HG02759 (cell line): ENCODE results near the gene FRMD4B.

Source experiments
- ATAC-seq: cut with Tn5 transposase; IDR thresholded peaks from one replicate; pipeline ENCODE4 v1.9.1; 2021; ENCODE audit warnings: mild to moderate bottlenecking, moderate library complexity; ENCODE audit not compliant: unreplicated experiment

Gene FRMD4B

DNA sequence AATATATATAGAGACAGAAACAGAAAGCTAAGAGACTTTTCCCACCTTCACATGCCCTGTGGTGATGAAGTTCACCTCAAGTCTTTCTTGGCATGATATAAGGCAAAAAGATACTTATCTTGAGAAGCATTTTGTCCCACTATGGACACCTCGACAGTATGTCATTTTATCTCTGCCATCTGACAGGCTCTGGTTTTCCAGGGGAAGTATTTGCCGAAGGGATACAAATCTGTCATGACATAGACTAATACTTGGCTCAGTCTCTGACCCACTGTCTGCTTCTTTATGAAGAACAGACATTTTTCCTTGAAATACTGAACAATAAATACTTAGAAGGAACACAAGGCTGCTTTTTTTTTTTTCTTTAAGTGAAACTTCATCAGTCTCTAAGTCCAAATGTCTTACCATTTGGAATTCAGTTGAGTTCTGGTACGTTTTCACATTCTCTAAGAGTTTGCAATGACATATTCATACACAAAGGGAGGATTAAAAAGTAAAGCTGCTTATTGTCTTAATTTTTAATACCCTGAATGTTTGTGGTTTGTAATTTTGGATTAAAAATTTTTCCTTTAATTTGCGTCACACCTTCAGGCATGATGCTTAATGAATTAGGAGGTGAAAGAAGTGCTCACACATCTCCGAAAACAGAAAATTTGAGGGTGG lies 175.7 kb downstream of the FRMD4B start:
- ATAC-seq: no peak

DNA sequence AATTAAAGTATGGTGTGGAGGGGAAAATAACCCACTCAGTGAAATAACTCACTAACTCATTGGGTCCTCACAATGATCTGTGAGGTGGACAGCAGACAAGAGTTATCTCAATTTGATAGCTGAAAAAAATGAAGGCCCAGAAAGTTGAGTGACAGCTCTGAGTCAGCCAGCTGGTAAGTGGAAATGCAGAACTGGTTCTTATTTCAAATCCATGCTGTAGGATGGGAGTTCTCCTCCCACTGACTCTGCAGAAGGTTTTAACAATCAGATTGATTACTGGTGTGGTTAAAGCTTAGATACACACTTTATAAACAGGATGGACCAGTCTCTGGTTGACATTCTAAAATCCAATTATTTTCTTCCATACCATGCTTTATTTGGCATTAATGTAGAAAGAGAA lies 176.5 kb downstream of the FRMD4B start:
- ATAC-seq: no peak

DNA sequence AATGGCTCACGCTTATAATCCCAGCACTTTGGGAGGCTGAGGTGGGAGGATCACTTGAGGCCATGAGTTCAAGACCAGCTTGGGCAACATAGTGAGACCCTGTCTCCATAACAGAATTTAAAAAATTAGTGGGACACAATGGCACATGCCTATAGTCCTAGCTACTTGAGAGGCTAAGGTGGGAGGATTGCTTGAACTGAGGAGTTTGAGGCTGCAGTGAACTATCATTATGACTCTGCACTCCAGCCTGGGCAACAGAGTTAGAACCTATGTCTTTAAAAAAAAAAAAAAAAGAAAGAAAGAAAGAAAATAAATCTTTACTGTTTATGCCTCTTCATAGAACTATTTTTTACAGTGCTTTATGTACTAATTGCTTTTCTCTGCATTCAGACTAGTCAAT lies 178.9 kb downstream of the FRMD4B start:
- no peak for ATAC-seq

DNA sequence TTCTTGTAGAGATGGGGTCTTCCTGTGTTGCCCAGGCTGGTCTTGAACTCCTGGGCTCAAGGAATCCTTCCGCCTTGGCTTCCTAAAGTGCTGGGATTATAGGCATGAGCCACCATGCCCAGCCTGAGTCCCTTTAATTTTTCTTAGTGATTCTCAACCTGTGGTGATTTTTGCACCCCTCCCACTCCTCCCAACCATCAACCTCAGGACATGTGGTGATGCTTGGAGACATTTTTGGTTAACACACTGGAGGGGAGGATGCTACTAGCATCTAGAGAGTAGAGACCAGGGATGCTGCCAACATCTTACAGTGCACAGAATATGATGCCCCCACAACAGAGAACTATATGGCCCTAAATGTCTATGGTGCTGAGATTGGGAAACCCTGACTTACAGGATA lies 180.5 kb downstream of the FRMD4B start:
- no peak for ATAC-seq

DNA sequence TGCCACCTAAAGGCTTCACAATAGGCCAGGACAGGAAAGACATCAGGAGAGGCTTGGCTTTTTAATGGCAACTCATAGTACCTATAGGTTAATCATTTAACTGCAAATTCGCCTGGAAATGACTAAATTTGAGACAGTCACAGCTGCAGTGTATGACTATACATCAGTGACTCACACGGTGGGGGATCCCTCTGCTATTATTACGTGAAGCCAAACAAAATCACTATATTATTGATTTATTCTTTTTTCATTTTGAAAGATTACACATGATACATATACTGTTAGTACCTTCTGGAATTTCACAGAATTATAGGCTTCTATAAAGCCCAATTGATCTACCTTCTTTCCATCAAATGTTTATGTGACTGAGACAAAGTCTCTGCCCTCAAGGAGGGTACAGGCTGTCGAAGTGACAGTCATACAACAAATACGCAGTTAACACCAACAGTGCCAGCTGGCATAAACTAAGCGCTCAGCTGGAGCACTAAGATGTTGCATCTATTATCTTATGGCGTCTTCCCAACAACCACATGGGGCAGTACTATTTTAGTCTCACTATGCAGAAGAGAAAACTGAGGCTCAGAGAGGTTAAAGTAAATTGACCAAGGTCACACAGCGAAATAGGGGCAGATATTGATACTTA lies 181.5 kb downstream of the FRMD4B start:
- peak; percentile 94 for ATAC-seq

DNA sequence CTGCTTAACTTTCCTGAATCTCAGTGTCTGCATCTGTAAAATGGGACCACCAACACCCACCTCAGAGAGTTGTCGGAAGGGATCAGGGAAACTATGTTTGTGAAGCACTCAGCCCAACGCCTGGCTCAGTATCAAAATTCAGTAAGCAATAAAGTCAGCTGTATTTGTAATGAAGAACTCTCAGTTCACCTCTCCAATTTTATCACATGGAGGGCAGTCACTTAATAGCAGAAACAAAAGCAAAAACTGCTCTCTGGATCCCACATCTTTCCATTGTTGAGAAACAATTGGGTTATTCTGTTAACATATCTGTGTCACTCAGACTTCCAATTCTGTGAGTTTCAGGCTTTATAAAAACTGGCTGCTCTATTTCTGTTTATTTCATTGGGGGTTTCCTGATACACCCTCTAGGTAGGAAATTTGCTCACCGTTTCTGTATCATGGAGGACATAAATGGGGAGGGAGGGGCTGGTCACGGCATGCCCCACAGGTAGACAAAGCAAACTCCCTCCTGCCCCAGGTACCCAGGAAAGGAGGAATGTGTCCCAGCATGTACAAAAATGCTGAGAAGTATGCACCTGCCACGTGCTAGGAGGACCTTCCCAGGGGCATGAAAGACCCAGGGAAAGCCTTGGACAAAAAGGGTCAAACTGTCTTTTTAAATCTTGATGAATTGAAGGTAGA lies 182.1 kb downstream of the FRMD4B start:
- peak; percentile 10 for ATAC-seq

DNA sequence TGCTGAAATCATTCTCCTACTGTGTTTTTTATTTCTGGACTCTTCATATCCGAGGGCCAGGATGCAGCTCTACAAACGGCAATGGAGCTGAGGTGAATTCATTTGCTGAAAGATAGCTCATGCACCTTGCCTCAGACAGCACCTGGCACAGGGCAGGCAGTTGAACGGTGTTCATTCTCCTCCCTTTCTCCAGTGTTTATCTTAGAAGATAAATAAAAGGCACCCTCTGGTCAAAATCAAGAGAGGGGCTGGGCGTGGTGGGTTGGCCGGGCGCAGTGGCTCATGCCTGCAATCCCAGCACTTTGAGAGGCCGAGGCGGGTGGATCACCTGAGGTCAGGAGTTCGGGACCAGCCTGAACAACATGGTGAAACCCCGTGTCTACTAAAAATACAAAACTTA lies 184.2 kb downstream of the FRMD4B start:
- no peak for ATAC-seq

DNA sequence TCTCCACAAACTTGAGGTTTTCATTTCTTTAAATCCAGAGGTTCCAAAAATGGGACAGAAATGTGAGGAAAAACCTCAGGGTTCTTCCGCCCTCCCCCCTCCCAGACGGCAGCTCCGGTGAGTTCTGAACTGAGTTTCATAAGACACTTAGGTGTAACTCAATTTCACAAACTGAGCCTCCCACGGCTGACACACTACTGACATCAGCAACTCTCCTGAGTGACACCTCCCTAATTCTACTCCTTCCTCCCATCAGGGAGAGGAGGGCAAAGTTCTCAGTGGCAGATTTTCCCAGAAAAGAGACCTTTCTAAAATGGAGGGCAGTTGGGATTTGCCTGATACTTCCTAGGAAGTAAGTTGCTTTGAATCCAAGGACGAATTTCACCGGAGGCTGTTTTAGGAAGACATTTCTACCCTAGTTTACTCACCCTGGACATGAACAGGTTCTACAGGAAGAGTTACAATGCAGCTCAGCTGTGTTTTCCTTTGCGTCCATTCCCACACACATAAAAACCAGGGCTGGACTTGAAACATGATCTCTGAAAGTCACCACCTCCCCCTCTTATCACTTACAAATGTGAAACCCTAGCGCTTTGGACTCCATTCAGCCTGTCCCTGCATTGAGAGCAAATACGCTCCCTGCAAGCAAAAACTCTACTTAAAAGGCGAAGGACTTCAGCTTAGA lies 185.4 kb downstream of the FRMD4B start:
- no peak for ATAC-seq

DNA sequence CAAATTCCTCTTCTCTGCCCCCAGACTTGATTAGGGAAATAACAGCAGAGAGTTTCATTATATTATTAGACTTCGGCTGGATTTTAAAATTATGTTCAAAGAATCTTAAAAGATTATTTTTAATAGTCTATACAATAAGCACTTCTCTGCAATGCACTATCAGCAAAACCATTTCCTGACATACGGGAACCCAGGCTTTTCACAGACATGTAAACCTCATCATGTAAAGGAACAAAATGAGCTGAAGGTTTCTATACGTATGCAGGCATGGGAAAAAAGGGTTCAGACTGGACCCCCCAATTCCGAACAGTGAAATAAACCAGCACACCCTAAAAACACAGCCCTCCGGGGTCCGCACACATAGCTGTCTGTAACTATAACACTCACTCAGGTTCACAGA lies 185.9 kb downstream of the FRMD4B start:
- ATAC-seq: no peak

DNA sequence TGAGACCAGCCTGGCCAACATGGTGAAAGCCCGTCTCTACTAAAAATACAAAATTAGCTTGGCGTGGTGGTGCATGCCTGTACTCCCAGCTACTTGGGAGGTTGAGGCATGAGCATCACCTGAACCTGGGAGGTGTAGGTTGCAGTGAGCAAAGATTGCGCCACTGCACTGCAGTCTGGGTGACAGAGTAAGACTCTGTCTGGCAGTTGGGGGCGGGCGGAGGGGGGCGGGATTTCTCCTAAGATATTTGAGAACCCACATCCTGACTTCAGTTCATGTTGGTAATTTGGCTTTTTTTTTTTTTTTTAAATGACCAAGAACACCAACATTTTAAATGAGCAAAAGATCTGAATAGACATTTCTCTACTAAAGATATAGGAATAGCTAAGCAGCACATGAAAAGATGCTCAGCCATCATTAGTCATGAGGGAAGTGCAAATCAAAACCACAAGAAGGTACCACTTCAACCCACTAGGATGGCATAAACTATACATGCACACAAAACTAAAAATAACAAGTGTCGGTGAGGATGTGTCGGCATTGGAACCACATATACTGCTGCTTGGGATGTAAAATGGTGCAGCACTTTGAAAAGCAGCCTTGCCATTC lies 187.9 kb downstream of the FRMD4B start:
- ATAC-seq: no peak

DNA sequence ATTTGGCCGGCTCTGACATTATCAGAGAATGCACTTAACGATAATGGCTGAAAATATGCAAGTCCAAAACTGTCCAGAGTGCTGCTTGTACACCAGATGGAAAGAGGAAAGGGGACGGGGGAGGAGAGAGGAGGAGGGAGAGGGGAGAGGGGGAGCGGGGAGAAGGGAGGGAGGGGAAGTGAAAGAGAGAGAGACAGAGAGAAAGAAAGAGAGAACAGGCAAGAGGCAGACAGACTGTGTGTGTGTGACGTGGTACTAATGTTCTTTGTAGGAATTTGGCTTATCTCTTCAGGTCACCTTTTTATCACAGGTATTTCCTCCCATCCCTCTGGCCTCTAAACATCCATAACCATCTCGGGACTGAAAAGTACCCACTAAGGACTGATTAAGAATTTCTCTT lies 188.4 kb downstream of the FRMD4B start:
- no peak for ATAC-seq

DNA sequence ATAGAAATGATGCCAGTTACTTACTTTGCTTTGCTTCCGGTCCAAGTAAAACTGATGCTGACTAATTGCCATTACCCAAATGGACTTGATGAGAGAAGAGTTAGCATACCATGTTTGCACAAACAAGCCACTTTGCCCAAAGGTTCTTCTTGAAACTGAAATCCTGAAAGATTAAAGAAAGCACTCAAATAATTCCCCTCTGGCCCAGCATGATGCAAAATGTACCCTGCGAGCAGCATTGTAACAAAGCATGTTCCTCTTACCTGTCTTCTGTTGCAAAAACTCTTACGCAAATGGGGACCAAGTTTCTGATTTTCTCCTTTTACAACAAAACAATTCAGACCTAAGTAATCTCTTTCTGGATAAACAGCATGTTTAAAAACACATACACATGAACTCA lies 189.0 kb downstream of the FRMD4B start:
- ATAC-seq: no peak

DNA sequence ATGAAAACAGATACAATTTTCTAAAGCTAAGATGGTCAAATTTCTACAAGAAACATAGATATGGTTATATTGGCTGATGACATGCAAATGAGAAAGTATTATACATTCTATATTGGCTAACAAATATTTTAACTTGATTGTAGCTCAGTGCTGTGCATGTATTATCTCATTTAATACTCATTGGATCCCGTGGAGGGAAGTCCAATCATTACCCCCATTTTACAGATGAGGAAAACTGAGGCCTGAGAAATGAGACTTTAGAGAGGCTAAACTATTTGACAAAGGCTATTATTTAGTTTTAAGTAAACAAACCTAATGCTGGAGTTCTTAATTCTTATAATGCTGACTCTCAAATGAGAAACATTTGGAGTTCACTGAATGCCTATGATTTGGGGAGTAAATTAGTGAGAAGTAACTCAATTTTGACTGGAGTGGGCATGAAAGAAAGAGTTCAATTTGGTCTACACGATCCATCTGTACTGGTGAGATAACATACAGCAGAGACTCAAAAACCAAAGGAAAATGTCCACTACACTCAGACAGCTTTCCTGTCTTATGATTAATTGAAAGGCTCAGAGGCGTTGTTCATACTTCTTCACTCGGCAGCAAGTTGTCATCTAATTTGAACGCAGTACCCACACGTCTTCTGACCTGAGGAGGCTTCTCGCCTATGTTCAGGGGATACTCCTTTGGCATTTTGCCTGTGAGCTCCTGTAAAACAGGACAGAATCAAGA lies 191.3 kb downstream of the FRMD4B start:
- ATAC-seq: no peak

DNA sequence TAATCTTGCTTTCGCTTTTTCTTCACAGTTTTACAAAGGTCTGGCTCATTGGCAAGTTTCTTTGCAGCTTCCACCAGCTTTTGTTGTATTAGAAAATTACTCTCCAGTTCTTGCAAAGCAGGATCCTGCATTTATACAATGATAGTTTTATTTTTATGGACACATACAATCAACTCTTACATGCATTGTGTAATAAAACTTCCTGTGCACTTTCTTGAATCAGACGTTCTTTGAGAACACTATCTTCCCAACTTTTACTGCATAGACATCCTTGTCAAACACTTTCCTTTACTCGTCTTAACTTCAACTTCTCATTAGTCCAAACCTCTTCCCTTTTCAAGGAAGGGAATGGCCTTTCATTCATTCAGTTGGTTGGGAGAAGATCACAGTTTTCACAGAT lies 192.1 kb downstream of the FRMD4B start:
- no peak for ATAC-seq

DNA sequence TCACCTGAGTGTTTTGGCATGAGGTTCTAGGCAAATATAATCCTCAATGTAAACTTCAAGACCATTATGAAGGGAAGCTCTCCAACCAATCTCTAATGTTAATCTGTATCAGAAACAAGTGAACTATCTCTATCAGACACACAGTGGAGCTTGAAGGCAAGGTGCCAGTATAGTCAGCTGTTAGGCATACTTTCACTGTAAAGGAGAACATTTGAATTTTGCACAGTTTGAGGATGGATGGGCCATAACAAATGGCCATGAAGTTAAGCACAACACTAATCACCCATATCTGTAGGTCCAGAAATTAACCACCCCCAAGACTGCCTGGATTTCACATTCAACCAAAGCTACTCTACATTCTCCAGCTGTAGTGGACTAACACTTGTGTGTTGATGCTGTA lies 194.4 kb downstream of the FRMD4B start:
- no peak for ATAC-seq

DNA sequence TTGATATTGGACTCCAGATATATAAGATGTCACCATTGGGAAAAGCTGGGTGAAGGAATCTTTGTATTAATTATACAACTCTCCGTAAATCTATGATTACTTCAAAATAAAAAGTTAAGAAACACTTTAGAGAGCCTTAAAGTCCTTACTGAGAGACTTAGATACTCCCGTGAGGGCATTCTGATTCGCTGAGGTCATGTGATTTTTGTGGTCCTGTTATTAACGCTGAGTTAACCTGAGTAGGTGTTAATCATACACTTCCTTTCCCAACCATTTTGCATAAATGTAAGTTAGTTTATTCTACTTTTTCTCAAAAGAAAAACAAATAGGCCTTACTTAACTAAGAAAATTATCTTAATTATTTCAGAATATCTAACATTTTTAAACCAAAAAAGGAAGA lies 196.4 kb downstream of the FRMD4B start:
- peak; percentile 58 for ATAC-seq

DNA sequence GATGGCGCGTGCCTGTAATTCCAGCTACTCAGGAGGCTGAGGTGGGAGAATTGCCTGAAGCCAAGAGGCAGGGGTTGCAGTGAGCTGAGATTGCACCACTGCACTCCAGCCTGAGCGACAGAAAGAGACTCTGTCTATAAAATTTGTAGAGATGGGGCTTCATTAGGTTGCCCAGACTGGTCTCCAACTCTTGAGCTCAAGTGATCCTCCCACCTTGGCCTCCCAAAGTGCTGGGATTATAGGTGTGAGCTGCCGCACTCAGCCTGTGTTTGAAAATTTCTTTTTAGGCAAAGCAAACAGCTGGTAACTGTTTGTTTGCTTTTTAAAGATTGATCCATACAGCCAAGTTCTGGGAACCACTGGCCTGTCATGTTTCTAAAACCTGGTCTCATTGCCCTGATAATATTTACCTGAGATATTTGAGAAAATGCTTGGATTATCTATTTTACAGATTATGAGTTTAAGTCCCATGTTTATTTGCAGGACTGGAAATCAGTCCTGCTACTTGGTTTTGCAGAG lies 199.3 kb downstream of the FRMD4B start:
- no peak for ATAC-seq

DNA sequence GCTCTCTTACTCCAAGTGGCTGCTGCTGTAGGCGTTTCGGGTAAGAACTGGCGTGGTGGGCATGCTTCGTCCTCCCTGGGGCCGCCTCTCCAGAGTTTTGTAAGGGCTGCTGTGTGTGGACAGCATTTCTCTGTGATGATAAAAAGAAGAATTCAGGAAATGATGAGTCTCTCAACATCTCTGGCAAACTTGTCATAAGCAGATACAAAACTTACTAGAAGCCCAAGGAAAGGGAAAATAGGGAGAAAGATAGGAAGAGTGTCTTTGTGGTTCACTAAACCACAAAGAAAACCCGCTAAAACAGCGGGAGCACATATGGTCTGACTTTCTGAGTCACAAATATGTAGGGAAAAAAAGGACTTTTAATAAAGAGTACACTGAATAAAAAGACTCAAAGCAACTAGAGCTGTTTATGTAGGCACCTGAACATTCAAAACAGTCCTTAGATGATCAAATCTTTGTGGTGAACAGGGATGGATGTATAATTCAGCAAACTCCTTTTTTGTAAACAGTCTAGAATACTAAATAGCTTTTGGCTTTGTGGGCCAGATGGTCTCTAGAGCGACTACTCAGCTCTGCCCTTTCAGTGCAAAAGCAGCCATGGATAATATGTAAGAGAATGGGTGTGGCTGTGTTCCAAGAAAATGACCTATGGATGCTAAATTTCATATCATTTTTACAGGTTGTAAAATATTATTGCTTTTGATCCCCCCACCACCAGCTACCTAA lies 203.1 kb downstream of the FRMD4B start:
- ATAC-seq: no peak

DNA sequence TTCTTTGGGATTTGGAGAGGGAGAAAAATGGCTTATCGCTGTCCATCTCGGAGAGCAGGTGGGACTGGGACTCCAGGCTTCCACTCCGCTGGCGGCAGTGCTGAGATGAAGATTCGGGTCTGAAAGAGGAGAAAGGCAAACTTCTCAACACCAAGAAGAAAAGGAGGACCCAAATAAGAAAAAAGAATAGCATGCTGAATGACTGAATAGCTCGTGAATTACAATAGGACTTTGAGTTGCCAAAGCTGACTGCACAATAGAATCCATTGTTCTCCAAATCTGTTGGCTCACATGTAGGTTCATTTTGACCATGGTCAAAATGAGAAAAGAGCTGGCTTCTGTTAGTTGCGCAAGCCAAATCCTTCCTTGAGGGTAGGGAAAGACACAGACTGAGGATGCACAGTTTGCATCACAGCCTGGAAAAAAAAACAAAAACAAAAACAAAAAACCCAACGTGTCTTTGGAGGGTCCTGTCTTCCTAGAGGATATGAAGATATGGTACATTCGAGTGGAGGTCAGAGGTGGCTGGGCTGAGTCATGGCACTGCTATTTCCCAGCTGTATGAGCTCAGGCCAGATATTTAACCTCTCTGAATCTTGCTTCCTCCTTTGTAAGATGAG lies 204.2 kb downstream of the FRMD4B start:
- no peak for ATAC-seq
